ENCODE data around the gene GPR27. TPM values are rescaled to one million over a fixed set of nuclear protein-coding genes. Genes with fewer than 3 reads are reported as not detected.

GPR27 gene
- total RNA-seq, 1 experiment from 2014 or later = 11.6 TPM

GRCh38 chr3:71786551-71786950, 32.9 kb downstream of the GPR27 start:
- H3K36me3 ChIP-seq (replicated peaks; ENCODE audit: control insufficient read depth, insufficient read depth, low read length) = no peaks in the 10 kb centered on the region
- H3K4me3 ChIP-seq (ENCODE audit: insufficient read depth, low read depth, low read length) = no peak overlapping the region
- peaks cover 50% of the 10 kb centered on the region for H3K27me3 ChIP-seq (ENCODE audit: control insufficient read depth, insufficient read depth, low read length)
- DNase-seq = peak; percentile 18

GRCh38 chr3:71787851-71788405, 34.3 kb downstream of the GPR27 start:
- H3K27me3 ChIP-seq (ENCODE audit: control insufficient read depth, insufficient read depth, low read length) = peaks cover 42% of the 10 kb centered on the region
- no peak overlapping the region for H3K4me3 ChIP-seq (ENCODE audit: insufficient read depth, low read depth, low read length)
- no peaks in the 10 kb centered on the region for H3K36me3 ChIP-seq (replicated peaks; ENCODE audit: control insufficient read depth, insufficient read depth, low read length)
- no peak for DNase-seq

GRCh38 chr3:71789922-71790321, 36.3 kb downstream of the GPR27 start:
- H3K27me3 ChIP-seq (ENCODE audit: control insufficient read depth, insufficient read depth, low read length) = peaks cover 22% of the 10 kb centered on the region
- no peak overlapping the region for H3K4me3 ChIP-seq (ENCODE audit: insufficient read depth, low read depth, low read length)
- no peaks in the 10 kb centered on the region for H3K36me3 ChIP-seq (replicated peaks; ENCODE audit: control insufficient read depth, insufficient read depth, low read length)
- no peak for DNase-seq

GRCh38 chr3:71791634-71792033, 38.0 kb downstream of the GPR27 start:
- Histone ChIP-seq H3K36me3 (replicated peaks; ENCODE audit: control insufficient read depth, insufficient read depth, low read length) (no peaks in the 10 kb centered on the region), H3K4me3 (ENCODE audit: insufficient read depth, low read depth, low read length) (no peak overlapping the region), H3K27me3 (ENCODE audit: control insufficient read depth, insufficient read depth, low read length) (peaks cover 7% of the 10 kb centered on the region; the same call in 1 of the 2 replicates)
- no peak for DNase-seq

GRCh38 chr3:71796290-71796689, 42.6 kb downstream of the GPR27 start:
- Histone ChIP-seq H3K4me3 (ENCODE audit: insufficient read depth, low read depth, low read length) (no peak overlapping the region), H3K27me3 (ENCODE audit: control insufficient read depth, insufficient read depth, low read length) (no peaks in the 10 kb centered on the region), H3K36me3 (replicated peaks; ENCODE audit: control insufficient read depth, insufficient read depth, low read length) (no peaks in the 10 kb centered on the region)
- no peak for DNase-seq

- no peak for DNase-seq
These were observed 43.8 kb downstream of the GPR27 start for GRCh38 chr3:71797455-71797854.

GRCh38 chr3:71800023-71800422, 46.4 kb downstream of the GPR27 start:
- Histone ChIP-seq H3K4me3 (ENCODE audit: insufficient read depth, low read depth, low read length) (no peak overlapping the region), H3K27me3 (ENCODE audit: control insufficient read depth, insufficient read depth, low read length) (no peaks in the 10 kb centered on the region; the same call in 1 of the 2 replicates), H3K36me3 (replicated peaks; ENCODE audit: control insufficient read depth, insufficient read depth, low read length) (no peaks in the 10 kb centered on the region)
- no peak for DNase-seq

More at GRCh38 chr3:71797455-71797854, 43.8 kb downstream of the GPR27 start:
- Histone ChIP-seq H3K4me3 (ENCODE audit: insufficient read depth, low read depth, low read length) (no peak overlapping the region), H3K36me3 (replicated peaks; ENCODE audit: control insufficient read depth, insufficient read depth, low read length) (no peaks in the 10 kb centered on the region), H3K27me3 (ENCODE audit: control insufficient read depth, insufficient read depth, low read length) (no peaks in the 10 kb centered on the region)

GRCh38 chr3:71801986-71802385, 48.3 kb downstream of the GPR27 start:
- no peak overlapping the region for H3K4me3 ChIP-seq (ENCODE audit: insufficient read depth, low read depth, low read length)
- no peaks in the 10 kb centered on the region; the same call in 1 of the 2 replicates for H3K27me3 ChIP-seq (ENCODE audit: control insufficient read depth, insufficient read depth, low read length)
- no peak for DNase-seq
- no peaks in the 10 kb centered on the region for H3K36me3 ChIP-seq (replicated peaks; ENCODE audit: control insufficient read depth, insufficient read depth, low read length)

GRCh38 chr3:71803248-71803647, 49.6 kb downstream of the GPR27 start:
- Histone ChIP-seq H3K4me3 (ENCODE audit: insufficient read depth, low read depth, low read length) (no peak overlapping the region), H3K27me3 (ENCODE audit: control insufficient read depth, insufficient read depth, low read length) (no peaks in the 10 kb centered on the region; the same call in 1 of the 2 replicates), H3K36me3 (replicated peaks; ENCODE audit: control insufficient read depth, insufficient read depth, low read length) (no peaks in the 10 kb centered on the region)
- no peak for DNase-seq

- no peak for DNase-seq
- Histone ChIP-seq H3K27me3 (ENCODE audit: control insufficient read depth, insufficient read depth, low read length) (peaks cover 2% of the 10 kb centered on the region; the same call in 1 of the 2 replicates), H3K36me3 (replicated peaks; ENCODE audit: control insufficient read depth, insufficient read depth, low read length) (no peaks in the 10 kb centered on the region), H3K4me3 (ENCODE audit: insufficient read depth, low read depth, low read length) (no peak overlapping the region)
These were observed 51.5 kb downstream of the GPR27 start for GRCh38 chr3:71805199-71805598.

- DNase-seq = no peak
- H3K36me3 ChIP-seq (replicated peaks; ENCODE audit: control insufficient read depth, insufficient read depth, low read length) = no peaks in the 10 kb centered on the region
- peaks cover 4% of the 10 kb centered on the region; the same call in 1 of the 2 replicates for H3K27me3 ChIP-seq (ENCODE audit: control insufficient read depth, insufficient read depth, low read length)
- no peak overlapping the region for H3K4me3 ChIP-seq (ENCODE audit: insufficient read depth, low read depth, low read length)
These were observed 52.0 kb downstream of the GPR27 start for GRCh38 chr3:71805691-71806090.

Other genes with a start within 250 kb of the GPR27 start
- 22.4 and 24.7 TPM in 2 replicates for gene FOXP1, start 170.1 kb upstream of the GPR27 start, total RNA-seq (2014; rRNA removed; shearing (Covaris generic))
- 2.5 and 3.4 TPM in 2 replicates for gene EIF4E3, start 28.5 kb upstream of the GPR27 start, total RNA-seq (2014; rRNA removed; shearing (Covaris generic))
- 1.9 and 2.7 TPM in 2 replicates for gene PROK2, start 31.3 kb downstream of the GPR27 start, total RNA-seq (2014; rRNA removed; shearing (Covaris generic))

Data from H7 (cell line).